SK-N-SH treated with all-trans-retinoic acid at 6 μM for 48 hours (cell line): Measurements from ENCODE around the gene SEC24A.
"Not testable (repeated sequence)": the region's sequence is repeated elsewhere in the genome, so short reads cannot be mapped to it uniquely, and the experiment has no call there.

Experiments
- ATAC-seq: fragments of 200-7000 bp; cut with Tn5 transposase; 3 replicates; pipeline ENCODE4 v1.9.1; 2020; ENCODE audit warnings: mild to moderate bottlenecking, moderate library complexity
- ARNTL ChIP-seq: fragments of 450-650 bp; formaldehyde crosslinking; IDR thresholded peaks from 2 replicates; pipeline ENCODE4 v1.5.0; 2020; ENCODE audit warnings: low read depth, mild to moderate bottlenecking, moderate library complexity, borderline replicate concordance
- BACH2 ChIP-seq: fragments of 250-450 bp; sonication (Bioruptor Pico); IDR thresholded peaks from 2 replicates; pipeline ENCODE4 v1.9.0; 2021; ENCODE audit warnings: mild to moderate bottlenecking, borderline replicate concordance
- CREB5 ChIP-seq: fragments of 250-450 bp; sonication (Bioruptor Pico); IDR thresholded peaks from 2 replicates; pipeline ENCODE4 v1.5.1; 2020; ENCODE audit warnings: low read depth, mild to moderate bottlenecking, moderate library complexity
- CSDC2 ChIP-seq: fragments of 250-450 bp; sonication (Bioruptor Pico); IDR thresholded peaks from 2 replicates; pipeline ENCODE4 v1.5.0; 2020; ENCODE audit warnings: mild to moderate bottlenecking, moderate library complexity
- CSRNP3 ChIP-seq: fragments of 250-450 bp; sonication (Bioruptor Pico); IDR thresholded peaks from 2 replicates; pipeline ENCODE4 v1.5.1; 2021; ENCODE audit warnings: mild to moderate bottlenecking, moderate library complexity
- ESRRG ChIP-seq: fragments of 250-450 bp; sonication (Bioruptor Pico); IDR thresholded peaks from 2 replicates; pipeline ENCODE4 v1.6.1; 2021; ENCODE audit warnings: mild to moderate bottlenecking
- GLIS3 ChIP-seq: fragments of 250-450 bp; sonication (Bioruptor Pico); IDR thresholded peaks from 2 replicates; pipeline ENCODE4 v1.5.0; 2020; ENCODE audit warnings: mild to moderate bottlenecking, moderate library complexity
- ISL1 ChIP-seq: fragments of 250-450 bp; sonication (Bioruptor Pico); IDR thresholded peaks from 2 replicates; pipeline ENCODE4 v2.1.2; 2022; ENCODE audit warnings: mild to moderate bottlenecking, moderate library complexity
- OSR1 ChIP-seq: fragments of 250-450 bp; sonication (Bioruptor Pico); IDR thresholded peaks from 2 replicates; pipeline ENCODE4 v1.8.0; 2022; ENCODE audit warnings: moderate library complexity, mild to moderate bottlenecking, inconsistent platforms
- PPARA ChIP-seq: fragments of 250-450 bp; sonication (Bioruptor Pico); IDR thresholded peaks from 2 replicates; pipeline ENCODE4 v1.5.0; 2020; ENCODE audit warnings: mild to moderate bottlenecking, borderline replicate concordance
- RARB ChIP-seq: fragments of 250-450 bp; sonication (Bioruptor Pico); IDR thresholded peaks from 2 replicates; pipeline ENCODE4 v1.8.0; 2021; ENCODE audit warnings: mild to moderate bottlenecking, moderate library complexity
- SNAI2 ChIP-seq: fragments of 250-450 bp; sonication (Bioruptor Pico); IDR thresholded peaks from 2 replicates; pipeline ENCODE4 v1.5.0; 2020; ENCODE audit warnings: mild to moderate bottlenecking, moderate library complexity
- TCF4 ChIP-seq: fragments of 250-450 bp; sonication (Bioruptor Pico); IDR thresholded peaks from 2 replicates; pipeline ENCODE4 v1.8.0; 2021; ENCODE audit warnings: mild to moderate bottlenecking, moderate library complexity, borderline replicate concordance
- TOX ChIP-seq: fragments of 250-450 bp; sonication (Bioruptor Pico); IDR thresholded peaks from 2 replicates; pipeline ENCODE4 v1.8.0; 2021; ENCODE audit warnings: mild to moderate bottlenecking, moderate library complexity, borderline replicate concordance
- ZC3H10 ChIP-seq: fragments of 250-450 bp; sonication (Bioruptor Pico); IDR thresholded peaks from 2 replicates; pipeline ENCODE4 v1.5.1; 2021; ENCODE audit warnings: mild to moderate bottlenecking, moderate library complexity
- ZFP30 ChIP-seq: fragments of 450-650 bp; formaldehyde crosslinking; IDR thresholded peaks from 2 replicates; pipeline ENCODE4 v1.5.0; 2022; ENCODE audit warnings: mild to moderate bottlenecking, moderate library complexity
- ZNF565 ChIP-seq: fragments of 450-650 bp; formaldehyde crosslinking; conservative IDR thresholded peaks from 2 replicates; pipeline ENCODE4 v1.5.0; 2020; ENCODE audit warnings: low read depth, mild to moderate bottlenecking, moderate library complexity
- ZNF70 ChIP-seq: fragments of 450-650 bp; formaldehyde crosslinking; IDR thresholded peaks from 2 replicates; pipeline ENCODE4 v1.5.0; 2020; ENCODE audit warnings: mild to moderate bottlenecking, moderate library complexity
- ZNF8 ChIP-seq: fragments of 450-650 bp; formaldehyde crosslinking; IDR thresholded peaks from 2 replicates; pipeline ENCODE4 v1.5.0; 2020; ENCODE audit warnings: mild to moderate bottlenecking, moderate library complexity
- TF ChIP-seq, protein P1 (sequence below): fragments of 250-450 bp; sonication (Bioruptor Pico); IDR thresholded peaks from 2 replicates; pipeline ENCODE4 v1.8.0; 2021; ENCODE audit warnings: low read depth, mild to moderate bottlenecking, moderate library complexity, borderline replicate concordance
- TF ChIP-seq, protein P2 (sequence below): fragments of 250-450 bp; sonication (Bioruptor Pico); IDR thresholded peaks from 2 replicates; pipeline ENCODE4 v1.8.0; 2020; ENCODE audit warnings: mild to moderate bottlenecking, moderate library complexity, borderline replicate concordance
- TF ChIP-seq, protein P3 (sequence below): fragments of 250-450 bp; sonication (Bioruptor Pico); IDR thresholded peaks from 2 replicates; pipeline ENCODE4 v1.5.0; 2020; ENCODE audit warnings: mild to moderate bottlenecking, moderate library complexity

Gene SEC24A

DNA sequence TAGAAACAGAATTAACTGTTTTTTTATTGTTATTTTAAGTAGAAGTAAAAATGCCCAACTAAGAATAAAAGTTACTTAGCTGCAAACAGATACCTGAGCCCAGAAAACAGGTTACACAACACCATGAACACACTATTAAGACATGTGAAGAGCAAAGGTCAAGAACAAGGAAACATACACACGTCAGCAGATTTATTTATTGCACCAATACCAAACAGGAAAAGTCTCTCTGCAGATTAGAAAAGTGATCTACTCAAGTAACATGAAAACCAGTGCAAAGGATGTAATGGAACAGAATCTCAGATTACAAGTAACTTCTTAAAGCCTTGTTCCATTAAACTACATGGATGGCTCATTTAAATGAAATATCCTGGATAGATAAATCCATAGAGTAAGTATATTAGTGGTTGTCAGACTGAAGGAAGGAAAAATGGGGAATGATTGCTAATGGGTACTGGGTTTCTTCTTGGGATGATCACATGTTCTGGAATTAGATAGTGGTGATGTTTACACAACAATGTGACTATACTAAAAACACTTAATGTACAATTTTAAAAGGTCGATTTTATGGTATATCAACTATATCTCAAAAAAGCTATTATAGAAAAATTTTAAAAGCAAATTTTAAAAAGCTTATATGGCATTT lies 22.1 kb upstream of the SEC24A start:
- TF ChIP-seq BACH2 (CRISPR knock-in tag) (no peak), ESRRG (CRISPR knock-in tag) (no peak), CSDC2 (no peak), RARB (CRISPR knock-in tag) (no peak), ZC3H10 (CRISPR knock-in tag) (no peak), ARNTL (CRISPR knock-in tag) (no peak), CSRNP3 (CRISPR knock-in tag) (no peak), GLIS3 (CRISPR knock-in tag) (no peak), TOX (CRISPR knock-in tag) (no peak), OSR1 (CRISPR knock-in tag) (no peak), ISL1 (no peak), ZNF70 (CRISPR knock-in tag) (no peak), ZNF565 (CRISPR knock-in tag) (no peak), ZNF8 (CRISPR knock-in tag) (no peak), TCF4 (CRISPR knock-in tag) (no peak), PPARA (CRISPR knock-in tag) (no peak)
- TF ChIP-seq, protein P1, sequence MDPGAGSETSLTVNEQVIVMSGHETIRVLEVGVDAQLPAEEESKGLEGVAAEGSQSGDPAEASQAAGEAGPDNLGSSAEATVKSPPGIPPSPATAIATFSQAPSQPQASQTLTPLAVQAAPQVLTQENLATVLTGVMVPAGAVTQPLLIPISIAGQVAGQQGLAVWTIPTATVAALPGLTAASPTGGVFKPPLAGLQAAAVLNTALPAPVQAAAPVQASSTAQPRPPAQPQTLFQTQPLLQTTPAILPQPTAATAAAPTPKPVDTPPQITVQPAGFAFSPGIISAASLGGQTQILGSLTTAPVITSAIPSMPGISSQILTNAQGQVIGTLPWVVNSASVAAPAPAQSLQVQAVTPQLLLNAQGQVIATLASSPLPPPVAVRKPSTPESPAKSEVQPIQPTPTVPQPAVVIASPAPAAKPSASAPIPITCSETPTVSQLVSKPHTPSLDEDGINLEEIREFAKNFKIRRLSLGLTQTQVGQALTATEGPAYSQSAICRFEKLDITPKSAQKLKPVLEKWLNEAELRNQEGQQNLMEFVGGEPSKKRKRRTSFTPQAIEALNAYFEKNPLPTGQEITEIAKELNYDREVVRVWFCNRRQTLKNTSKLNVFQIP (CRISPR knock-in tag): no peak
- TF ChIP-seq, protein P2, sequence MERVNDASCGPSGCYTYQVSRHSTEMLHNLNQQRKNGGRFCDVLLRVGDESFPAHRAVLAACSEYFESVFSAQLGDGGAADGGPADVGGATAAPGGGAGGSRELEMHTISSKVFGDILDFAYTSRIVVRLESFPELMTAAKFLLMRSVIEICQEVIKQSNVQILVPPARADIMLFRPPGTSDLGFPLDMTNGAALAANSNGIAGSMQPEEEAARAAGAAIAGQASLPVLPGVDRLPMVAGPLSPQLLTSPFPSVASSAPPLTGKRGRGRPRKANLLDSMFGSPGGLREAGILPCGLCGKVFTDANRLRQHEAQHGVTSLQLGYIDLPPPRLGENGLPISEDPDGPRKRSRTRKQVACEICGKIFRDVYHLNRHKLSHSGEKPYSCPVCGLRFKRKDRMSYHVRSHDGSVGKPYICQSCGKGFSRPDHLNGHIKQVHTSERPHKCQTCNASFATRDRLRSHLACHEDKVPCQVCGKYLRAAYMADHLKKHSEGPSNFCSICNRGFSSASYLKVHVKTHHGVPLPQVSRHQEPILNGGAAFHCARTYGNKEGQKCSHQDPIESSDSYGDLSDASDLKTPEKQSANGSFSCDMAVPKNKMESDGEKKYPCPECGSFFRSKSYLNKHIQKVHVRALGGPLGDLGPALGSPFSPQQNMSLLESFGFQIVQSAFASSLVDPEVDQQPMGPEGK: no peak
- TF ChIP-seq, protein P3, sequence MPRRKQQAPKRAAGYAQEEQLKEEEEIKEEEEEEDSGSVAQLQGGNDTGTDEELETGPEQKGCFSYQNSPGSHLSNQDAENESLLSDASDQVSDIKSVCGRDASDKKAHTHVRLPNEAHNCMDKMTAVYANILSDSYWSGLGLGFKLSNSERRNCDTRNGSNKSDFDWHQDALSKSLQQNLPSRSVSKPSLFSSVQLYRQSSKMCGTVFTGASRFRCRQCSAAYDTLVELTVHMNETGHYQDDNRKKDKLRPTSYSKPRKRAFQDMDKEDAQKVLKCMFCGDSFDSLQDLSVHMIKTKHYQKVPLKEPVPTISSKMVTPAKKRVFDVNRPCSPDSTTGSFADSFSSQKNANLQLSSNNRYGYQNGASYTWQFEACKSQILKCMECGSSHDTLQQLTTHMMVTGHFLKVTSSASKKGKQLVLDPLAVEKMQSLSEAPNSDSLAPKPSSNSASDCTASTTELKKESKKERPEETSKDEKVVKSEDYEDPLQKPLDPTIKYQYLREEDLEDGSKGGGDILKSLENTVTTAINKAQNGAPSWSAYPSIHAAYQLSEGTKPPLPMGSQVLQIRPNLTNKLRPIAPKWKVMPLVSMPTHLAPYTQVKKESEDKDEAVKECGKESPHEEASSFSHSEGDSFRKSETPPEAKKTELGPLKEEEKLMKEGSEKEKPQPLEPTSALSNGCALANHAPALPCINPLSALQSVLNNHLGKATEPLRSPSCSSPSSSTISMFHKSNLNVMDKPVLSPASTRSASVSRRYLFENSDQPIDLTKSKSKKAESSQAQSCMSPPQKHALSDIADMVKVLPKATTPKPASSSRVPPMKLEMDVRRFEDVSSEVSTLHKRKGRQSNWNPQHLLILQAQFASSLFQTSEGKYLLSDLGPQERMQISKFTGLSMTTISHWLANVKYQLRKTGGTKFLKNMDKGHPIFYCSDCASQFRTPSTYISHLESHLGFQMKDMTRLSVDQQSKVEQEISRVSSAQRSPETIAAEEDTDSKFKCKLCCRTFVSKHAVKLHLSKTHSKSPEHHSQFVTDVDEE (CRISPR knock-in tag): no peak
- TF ChIP-seq, all 23 proteins: peak for 0
- no peak for ATAC-seq

GRCh38 chr5:134634227-134634626 lies 14.4 kb upstream of the SEC24A start:
- no peak for TF ChIP-seq ZFP30
- TF ChIP-seq ZNF565 (CRISPR knock-in tag): no peak
- no peak for TF ChIP-seq CSDC2
- ATAC-seq: no peak

DNA sequence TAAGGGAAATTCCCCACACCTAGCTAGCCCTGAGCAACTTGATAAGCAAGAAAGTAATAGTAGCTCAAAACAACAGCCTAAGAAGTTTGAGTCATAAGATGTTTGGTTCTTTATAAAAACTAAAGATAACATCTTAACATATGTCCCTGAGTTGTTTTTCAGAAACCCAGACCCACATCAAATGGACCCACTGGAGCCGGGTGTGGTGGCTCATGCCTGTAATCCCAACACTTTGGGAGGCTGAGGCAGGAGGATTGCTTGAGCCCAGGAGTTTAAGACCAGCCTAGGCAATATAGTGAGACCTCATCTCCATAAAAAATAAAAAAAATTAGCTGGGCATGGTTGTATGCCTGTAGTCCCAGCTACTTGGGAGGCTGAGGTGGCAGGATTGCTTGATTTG lies 13.2 kb upstream of the SEC24A start:
- not testable (repeated sequence) for ATAC-seq

DNA sequence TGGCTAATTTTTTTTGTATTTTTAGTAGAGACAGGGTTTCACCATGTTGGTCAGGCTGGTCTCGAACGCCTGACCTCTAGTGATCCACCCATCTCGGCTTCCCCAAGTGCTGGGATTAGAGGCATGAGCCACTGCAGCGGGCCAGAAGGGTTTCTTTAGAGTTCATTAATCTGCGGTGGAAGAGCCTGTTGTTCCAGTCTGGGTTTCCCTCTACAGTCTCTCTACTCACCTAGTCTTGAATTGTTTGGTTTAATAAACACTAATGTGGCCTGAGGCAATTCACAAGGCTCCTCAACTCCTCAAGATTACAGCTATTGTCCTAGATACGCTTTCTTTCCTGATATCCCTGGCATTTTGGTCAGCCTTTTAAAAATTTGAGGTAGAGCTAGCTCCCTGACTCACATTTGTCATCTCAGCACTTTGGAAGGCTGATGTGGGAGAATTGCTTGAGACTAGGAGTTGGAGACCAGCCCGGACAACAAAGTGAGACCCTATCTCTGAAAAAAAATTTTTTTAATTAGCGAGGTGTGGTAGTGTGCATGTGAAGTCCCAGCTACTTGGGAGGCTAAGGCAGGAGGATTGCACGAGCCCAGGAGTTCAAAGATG lies 11.4 kb upstream of the SEC24A start:
- no peak for ATAC-seq
- TF ChIP-seq GLIS3 (CRISPR knock-in tag): no peak
- TF ChIP-seq SNAI2 (CRISPR knock-in tag): no peak
- no peak for TF ChIP-seq TCF4 (CRISPR knock-in tag)
- no peak for TF ChIP-seq CREB5 (CRISPR knock-in tag)
- TF ChIP-seq, protein P3 (CRISPR knock-in tag): no peak
- no peak for TF ChIP-seq ZNF70 (CRISPR knock-in tag)
- no peak for TF ChIP-seq PPARA (CRISPR knock-in tag)
- TF ChIP-seq ZC3H10 (CRISPR knock-in tag): no peak
- TF ChIP-seq TOX (CRISPR knock-in tag): no peak
- no peak for TF ChIP-seq ZFP30
